OCI-LY1 (cell line): ENCODE measurements around the gene KLF3.

Experiments
- H2AFZ ChIP-seq: fragments of 200-600 bp; sonication (generic), shearing (Covaris generic); 2 replicates; pipeline ENCODE4 v1.6.0; 2014; ENCODE audit warnings: antibody characterized with exemption, mild to moderate bottlenecking, low read length
- H3F3A ChIP-seq: fragments of 200-600 bp; sonication (generic), shearing (Covaris generic); 2 replicates; pipeline ENCODE4 v1.6.0; 2014; ENCODE audit warnings: mild to moderate bottlenecking, antibody characterized with exemption, low read length, moderate library complexity; ENCODE audit not compliant: insufficient read depth
- H3K27ac ChIP-seq: fragments of 200-600 bp; sonication (generic); 2 replicates; pipeline ENCODE4 v1.5.1; 2014; ENCODE audit warnings: low read length, mixed run types, mild to moderate bottlenecking, low read depth; ENCODE audit not compliant: poor library complexity, severe bottlenecking
- H3K27me3 ChIP-seq: fragments of 200-600 bp; sonication (generic); 2 replicates; pipeline ENCODE4 v1.6.0; 2014; ENCODE audit warnings: antibody characterized with exemption, mild to moderate bottlenecking, low read length, moderate library complexity; ENCODE audit not compliant: insufficient read depth
- H3K36me3 ChIP-seq: fragments of 200-600 bp; sonication (generic); 2 replicates; pipeline ENCODE4 v1.6.1; 2014; ENCODE audit warnings: mild to moderate bottlenecking, antibody characterized with exemption, low read length, moderate library complexity, mixed read lengths; ENCODE audit not compliant: insufficient read depth
- H3K4me1 ChIP-seq: fragments of 200-600 bp; sonication (generic); 2 replicates; pipeline ENCODE4 v1.5.1; 2014; ENCODE audit warnings: mild to moderate bottlenecking, low read length, moderate library complexity; ENCODE audit not compliant: insufficient read depth, severe bottlenecking
- H3K4me2 ChIP-seq: fragments of 200-600 bp; sonication (generic), shearing (Covaris generic); 2 replicates; pipeline ENCODE4 v1.6.1; 2014; ENCODE audit warnings: low read length
- H3K4me3 ChIP-seq: fragments of 200-600 bp; sonication (generic); 2 replicates; pipeline ENCODE4 v1.5.1; 2014; ENCODE audit warnings: low read length, low read depth, mild to moderate bottlenecking, mixed read lengths; ENCODE audit not compliant: poor library complexity, severe bottlenecking
- H3K79me2 ChIP-seq: fragments of 200-600 bp; shearing (Covaris generic); 2 replicates; pipeline ENCODE4 v1.6.1; 2016; ENCODE audit warnings: mixed run types, low read length, mixed read lengths; ENCODE audit not compliant: insufficient read depth
- H3K9ac ChIP-seq: fragments of 200-600 bp; sonication (generic), shearing (Covaris generic); 2 replicates; pipeline ENCODE4 v1.6.1; 2014; ENCODE audit warnings: mild to moderate bottlenecking, low read length, mixed read lengths
- H3K9me2 ChIP-seq: fragments of 200-600 bp; sonication (generic), shearing (Covaris generic); 2 replicates; pipeline ENCODE4 v1.6.1; 2014; ENCODE audit warnings: low read depth, mild to moderate bottlenecking, low read length, mixed read lengths
- H3K9me3 ChIP-seq: fragments of 200-600 bp; shearing (Covaris generic); 2 replicates; pipeline ENCODE4 v1.6.1; 2014; ENCODE audit warnings: low read length, mixed read lengths
- H4K20me1 ChIP-seq: fragments of 200-600 bp; sonication (generic), shearing (Covaris generic); 2 replicates; pipeline ENCODE4 v1.6.0; 2016; ENCODE audit warnings: mild to moderate bottlenecking, low read length; ENCODE audit not compliant: insufficient read depth
- EZH2 ChIP-seq: fragments of 200-600 bp; sonication (generic), shearing (Covaris generic); IDR thresholded peaks from 2 replicates; pipeline ENCODE4 v1.8.0; 2017; ENCODE audit warnings: borderline replicate concordance, mixed run types, mild to moderate bottlenecking, antibody characterized with exemption, low read length, moderate library complexity, mixed read lengths
- TF ChIP-seq, protein P1 (sequence below): fragments of 200-600 bp; sonication (generic), shearing (Covaris generic); IDR thresholded peaks from 2 replicates; pipeline ENCODE4 v1.5.1; 2017; ENCODE audit warnings: mild to moderate bottlenecking, antibody characterized with exemption, low read length, moderate library complexity, mixed read lengths

KLF3 gene

DNA sequence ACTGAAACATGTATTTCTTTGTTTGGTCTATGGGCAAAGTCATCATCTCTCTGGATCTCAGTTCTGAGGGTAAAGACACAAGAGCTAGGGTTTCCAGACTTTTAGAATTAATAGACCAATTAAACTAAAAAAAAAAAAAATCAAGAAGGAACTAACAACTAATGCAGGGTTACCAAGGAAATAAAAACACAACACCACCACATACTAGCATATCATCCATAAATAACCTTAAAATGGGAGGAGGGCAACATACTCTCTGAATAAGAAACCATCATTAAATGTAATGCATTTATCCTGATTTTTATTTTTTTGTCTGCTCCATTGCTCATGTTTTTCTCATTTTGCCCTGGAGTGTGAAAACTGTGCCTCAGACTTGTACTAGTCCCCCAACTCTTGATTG, 33.5 kb upstream of the KLF3 start:
- no peak overlapping the region for H3K4me3 ChIP-seq
- no peaks in the 10 kb centered on the region for H3K36me3 ChIP-seq
- no peak overlapping the region for H3K27ac ChIP-seq
- no peaks in the 10 kb centered on the region for H3K9me3 ChIP-seq
- no peaks in the 10 kb centered on the region for H3K27me3 ChIP-seq
- H2AFZ ChIP-seq: no peak overlapping the region
- no peaks in the 10 kb centered on the region for H3K79me2 ChIP-seq
- H3F3A ChIP-seq: no peaks in the 10 kb centered on the region
- H3K4me2 ChIP-seq: no peak overlapping the region
- no peaks in the 10 kb centered on the region for H4K20me1 ChIP-seq
- no peak for TF ChIP-seq EZH2
- TF ChIP-seq, protein P1, sequence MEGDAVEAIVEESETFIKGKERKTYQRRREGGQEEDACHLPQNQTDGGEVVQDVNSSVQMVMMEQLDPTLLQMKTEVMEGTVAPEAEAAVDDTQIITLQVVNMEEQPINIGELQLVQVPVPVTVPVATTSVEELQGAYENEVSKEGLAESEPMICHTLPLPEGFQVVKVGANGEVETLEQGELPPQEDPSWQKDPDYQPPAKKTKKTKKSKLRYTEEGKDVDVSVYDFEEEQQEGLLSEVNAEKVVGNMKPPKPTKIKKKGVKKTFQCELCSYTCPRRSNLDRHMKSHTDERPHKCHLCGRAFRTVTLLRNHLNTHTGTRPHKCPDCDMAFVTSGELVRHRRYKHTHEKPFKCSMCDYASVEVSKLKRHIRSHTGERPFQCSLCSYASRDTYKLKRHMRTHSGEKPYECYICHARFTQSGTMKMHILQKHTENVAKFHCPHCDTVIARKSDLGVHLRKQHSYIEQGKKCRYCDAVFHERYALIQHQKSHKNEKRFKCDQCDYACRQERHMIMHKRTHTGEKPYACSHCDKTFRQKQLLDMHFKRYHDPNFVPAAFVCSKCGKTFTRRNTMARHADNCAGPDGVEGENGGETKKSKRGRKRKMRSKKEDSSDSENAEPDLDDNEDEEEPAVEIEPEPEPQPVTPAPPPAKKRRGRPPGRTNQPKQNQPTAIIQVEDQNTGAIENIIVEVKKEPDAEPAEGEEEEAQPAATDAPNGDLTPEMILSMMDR: no peak
- H3K9ac ChIP-seq: no peak overlapping the region
- no peaks in the 10 kb centered on the region for H3K4me1 ChIP-seq
- H3K9me2 ChIP-seq: no peaks in the 10 kb centered on the region

DNA sequence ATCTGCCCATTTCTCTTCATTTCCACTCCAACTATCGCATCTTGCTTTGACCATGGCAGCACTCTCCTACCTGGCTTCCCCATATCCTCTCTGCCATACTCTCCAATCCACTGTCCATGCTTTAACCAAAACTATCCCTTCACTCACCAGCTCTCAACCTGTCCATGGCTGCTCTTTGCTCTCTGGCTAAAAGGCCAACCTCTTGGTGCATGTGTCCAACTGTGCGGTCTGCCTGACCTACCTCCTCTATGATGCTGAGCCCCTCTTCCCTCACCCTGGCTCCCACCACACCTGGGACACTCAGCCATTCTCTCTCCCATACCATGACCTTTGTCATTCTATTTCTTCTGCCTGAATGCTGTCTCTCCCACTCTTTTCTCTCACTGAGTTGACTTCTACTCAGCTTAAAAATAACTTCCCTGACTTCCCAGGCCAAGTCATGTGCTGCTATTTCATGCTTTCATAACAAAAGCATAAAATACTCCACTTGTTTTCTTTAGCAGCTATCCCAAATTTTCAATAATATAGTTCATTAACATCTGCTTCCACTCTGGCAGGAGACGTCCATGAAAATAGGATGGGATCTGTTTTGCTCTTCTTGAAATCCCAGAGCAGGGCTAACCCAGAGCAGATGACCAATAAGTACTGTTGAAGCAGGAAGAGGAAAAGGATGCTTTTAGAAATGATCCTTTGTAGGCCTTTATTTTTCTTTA, 29.8 kb upstream of the KLF3 start:
- Histone ChIP-seq H3K9ac (no peak overlapping the region), H2AFZ (no peak overlapping the region), H4K20me1 (no peaks in the 10 kb centered on the region), H3K27ac (no peak overlapping the region), H3K4me2 (no peak overlapping the region), H3K79me2 (no peaks in the 10 kb centered on the region), H3F3A (no peaks in the 10 kb centered on the region), H3K4me1 (no peaks in the 10 kb centered on the region), H3K4me3 (no peak overlapping the region), H3K9me2 (no peaks in the 10 kb centered on the region), H3K9me3 (no peaks in the 10 kb centered on the region), H3K36me3 (no peaks in the 10 kb centered on the region), H3K27me3 (no peaks in the 10 kb centered on the region)
- TF ChIP-seq, protein P1: no peak

DNA sequence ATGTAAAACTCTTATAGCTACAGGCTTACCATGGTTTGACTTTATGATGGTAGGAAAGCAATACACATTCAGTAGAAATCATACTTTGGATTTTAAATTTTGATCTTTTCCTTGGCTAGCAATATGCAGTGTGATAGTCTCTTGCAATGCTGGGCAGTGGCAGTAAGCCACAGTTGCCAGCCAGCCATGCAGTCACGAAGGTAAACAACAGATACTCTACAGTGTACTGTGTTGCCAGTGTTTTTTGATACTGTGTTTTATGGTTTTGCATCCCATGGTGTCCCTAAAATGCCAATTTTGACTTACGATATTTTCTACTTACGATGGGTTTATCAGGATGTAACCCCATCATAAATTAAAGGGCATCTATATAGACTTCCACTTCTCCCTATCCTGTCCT, 24.8 kb upstream of the KLF3 start:
- Histone ChIP-seq H3K9me2 (no peaks in the 10 kb centered on the region), H3K9ac (no peak overlapping the region), H3K79me2 (no peaks in the 10 kb centered on the region), H3K4me3 (no peak overlapping the region), H3K27me3 (no peaks in the 10 kb centered on the region), H3K27ac (no peak overlapping the region), H3K4me2 (no peak overlapping the region), H3F3A (no peaks in the 10 kb centered on the region), H3K36me3 (no peaks in the 10 kb centered on the region), H4K20me1 (no peaks in the 10 kb centered on the region), H3K4me1 (no peaks in the 10 kb centered on the region), H2AFZ (no peak overlapping the region), H3K9me3 (no peaks in the 10 kb centered on the region)
- TF ChIP-seq, protein P1: no peak
- no peak for TF ChIP-seq EZH2
